Uterus (tissue), 2 donors: ENCODE results near the gene PAM16.

Experiments used
- POLR2A ChIP-seq, 2 donors: fragments of 450-650 bp; IDR thresholded peaks; one replicate each; pipeline ENCODE4 v1.6.1; 2016; ENCODE audit warnings: antibody characterized with exemption in 2 of 2, mild to moderate bottlenecking in 1 of 2, moderate library complexity in 1 of 2
- TF ChIP-seq, protein P1 (sequence below), 4 experiments: fragments of 200-600 bp in 2 of 4; fragments of 450-650 bp in 2 of 4; sonication (generic) in 2 of 4; IDR thresholded peaks; one replicate each; pipeline ENCODE4 v1.5.1; 2016 to 2019; ENCODE audit warnings: antibody characterized with exemption in 4 of 4, mild to moderate bottlenecking in 2 of 4, moderate library complexity in 1 of 4

- TF ChIP-seq, protein P1, sequence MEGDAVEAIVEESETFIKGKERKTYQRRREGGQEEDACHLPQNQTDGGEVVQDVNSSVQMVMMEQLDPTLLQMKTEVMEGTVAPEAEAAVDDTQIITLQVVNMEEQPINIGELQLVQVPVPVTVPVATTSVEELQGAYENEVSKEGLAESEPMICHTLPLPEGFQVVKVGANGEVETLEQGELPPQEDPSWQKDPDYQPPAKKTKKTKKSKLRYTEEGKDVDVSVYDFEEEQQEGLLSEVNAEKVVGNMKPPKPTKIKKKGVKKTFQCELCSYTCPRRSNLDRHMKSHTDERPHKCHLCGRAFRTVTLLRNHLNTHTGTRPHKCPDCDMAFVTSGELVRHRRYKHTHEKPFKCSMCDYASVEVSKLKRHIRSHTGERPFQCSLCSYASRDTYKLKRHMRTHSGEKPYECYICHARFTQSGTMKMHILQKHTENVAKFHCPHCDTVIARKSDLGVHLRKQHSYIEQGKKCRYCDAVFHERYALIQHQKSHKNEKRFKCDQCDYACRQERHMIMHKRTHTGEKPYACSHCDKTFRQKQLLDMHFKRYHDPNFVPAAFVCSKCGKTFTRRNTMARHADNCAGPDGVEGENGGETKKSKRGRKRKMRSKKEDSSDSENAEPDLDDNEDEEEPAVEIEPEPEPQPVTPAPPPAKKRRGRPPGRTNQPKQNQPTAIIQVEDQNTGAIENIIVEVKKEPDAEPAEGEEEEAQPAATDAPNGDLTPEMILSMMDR (IDR thresholded peaks at IDR 0.05), result no peak
- TF ChIP-seq POLR2A (IDR thresholded peaks at IDR 0.05), result no peak
Measured at GRCh38 chr16:4347765-4348509, 3.2 kb downstream of the PAM16 start.
